Amniotic epithelial cell (primary cell): ENCODE measurements around the gene METAP1D.
"Not testable (repeated sequence)": the region's sequence is repeated elsewhere in the genome, so short reads cannot be mapped to it uniquely, and the experiment has no call there.

ENCODE experiments used
- DNase-seq: peaks from one replicate; pipeline ENCODE4 v3.0.0-alpha.2; 2010; ENCODE audit warnings: low read depth

Gene METAP1D

GRCh38 chr2:171999604-172000469, at the start of gene METAP1D:
Gene METAP1D, plus strand, starts transcription at chr2:171999953. Its CDS starts 17 bp downstream, at chr2:171999970.
- DNase-seq, result peak; percentile 83

- DNase-seq, result no peak
Measured at GRCh38 chr2:171952276-171952675, 47.5 kb upstream of the METAP1D start.

GRCh38 chr2:171952748-171953147, 47.0 kb upstream of the METAP1D start:
- DNase-seq, result no peak

GRCh38 chr2:171956135-171956825, 43.5 kb upstream of the METAP1D start:
- no peak for DNase-seq

GRCh38 chr2:171957061-171957460, 42.7 kb upstream of the METAP1D start:
- no peak for DNase-seq

- peak; percentile 80 for DNase-seq
Measured at GRCh38 chr2:171958475-171958874, 41.3 kb upstream of the METAP1D start.

GRCh38 chr2:171959998-171960397, 39.8 kb upstream of the METAP1D start:
- no peak for DNase-seq

GRCh38 chr2:171960570-171960969, 39.2 kb upstream of the METAP1D start:
- no peak for DNase-seq

GRCh38 chr2:171963198-171963597, 36.6 kb upstream of the METAP1D start:
- DNase-seq, result no peak

GRCh38 chr2:171964308-171964707, 35.4 kb upstream of the METAP1D start:
- DNase-seq, result no peak

- DNase-seq, result no peak
Measured at GRCh38 chr2:171965238-171965637, 34.5 kb upstream of the METAP1D start.

- no peak for DNase-seq
Measured at GRCh38 chr2:171965661-171966060, 34.1 kb upstream of the METAP1D start.

GRCh38 chr2:171966235-171966634, 33.5 kb upstream of the METAP1D start:
- DNase-seq, result no peak

GRCh38 chr2:171966688-171967087, 33.1 kb upstream of the METAP1D start:
- no peak for DNase-seq

- no peak for DNase-seq
Measured at GRCh38 chr2:171968509-171968908, 31.2 kb upstream of the METAP1D start.

- no peak for DNase-seq
Measured at GRCh38 chr2:171972329-171972982, 27.3 kb upstream of the METAP1D start.

GRCh38 chr2:171979103-171979502, 20.6 kb upstream of the METAP1D start:
- DNase-seq, result no peak

GRCh38 chr2:171983924-171984323, 15.8 kb upstream of the METAP1D start:
- DNase-seq, result not testable (repeated sequence)

- DNase-seq, result peak; percentile 16
Measured at GRCh38 chr2:171985076-171985475, 14.7 kb upstream of the METAP1D start.

- DNase-seq, result no peak
Measured at GRCh38 chr2:171986778-171987177, 13.0 kb upstream of the METAP1D start.

- DNase-seq, result no peak
Measured at GRCh38 chr2:171991027-171991426, 8.7 kb upstream of the METAP1D start.

- DNase-seq, result no peak
Measured at GRCh38 chr2:171995586-171995985, 4.2 kb upstream of the METAP1D start.

GRCh38 chr2:171996021-171996420, 3.7 kb upstream of the METAP1D start:
- no peak for DNase-seq
